B cell (primary cell): ENCODE data around the gene FLYWCH2. TPM values are rescaled to one million over a fixed set of nuclear protein-coding genes. Genes with fewer than 3 reads are reported as not detected.

Experiments
- ATAC-seq: fragments of 200-7000 bp; cut with Tn5 transposase; one replicate; pipeline ENCODE4 v1.10.0; 2021; ENCODE audit warnings: low read depth, mild to moderate bottlenecking, moderate number of reproducible peaks, moderate library complexity
- CTCF ChIA-PET: fragments of 350-600 bp; sonication (Branson Sonifier 250); formaldehyde crosslinking; loops from one replicate; lab custom pipeline; 2021; ENCODE audit warnings: antibody characterized with exemption, inconsistent platforms; lab: Charles Lee
- POLR2A ChIA-PET: fragments of 350-600 bp; sonication (Branson Sonifier 250); formaldehyde crosslinking; loops from one replicate; lab custom pipeline; 2021; ENCODE audit warnings: antibody characterized with exemption; lab: Charles Lee
- DNase-seq: peaks from one replicate; pipeline ENCODE4 v3.0.0; 2013
- H2AFZ ChIP-seq: 2 replicates; pipeline ENCODE4 v1.6.1; 2012; ENCODE audit warnings: mild to moderate bottlenecking, low read depth, low read length; ENCODE audit not compliant: insufficient read depth, poor library complexity, severe bottlenecking
- H3K27ac ChIP-seq, 2 donors: 1 replicate in 1 of 2; 2 replicates in 1 of 2; pipeline ENCODE4 v1.5.1; 2012 to 2013; ENCODE audit warnings: low read length in 2 of 2, mild to moderate bottlenecking in 2 of 2, moderate library complexity in 1 of 2
- H3K27me3 ChIP-seq, 4 experiments: fragments of 200-600 bp in 1 of 4; sonication (generic) in 1 of 4; replicated peaks in 1 of 4; 1 replicate in 2 of 4; 2 replicates in 2 of 4; pipeline versions ENCODE4 v1.6.1 to v1.7.0; 2013 to 2016; ENCODE audit warnings: low read length in 3 of 4, mild to moderate bottlenecking in 2 of 4, mixed read lengths in 1 of 4, moderate library complexity in 1 of 4; ENCODE audit not compliant: insufficient read depth in 4 of 4, control insufficient read depth in 3 of 4; ENCODE audit errors: control extremely low read depth in 1 of 4
- H3K36me3 ChIP-seq, 2 experiments: replicated peaks in 1 of 2; 1 replicate in 1 of 2; 2 replicates in 1 of 2; pipeline versions ENCODE4 v1.6.1 to v1.7.1; 2013; ENCODE audit warnings: low read length in 1 of 2; ENCODE audit not compliant: insufficient read depth in 2 of 2, control insufficient read depth in 1 of 2; ENCODE audit errors: control extremely low read depth in 1 of 2, extremely low read depth in 1 of 2
- H3K4me1 ChIP-seq, 2 donors: fragments of 200-600 bp in 1 of 2; sonication (generic) in 1 of 2; 1 replicate in 1 of 2; 2 replicates in 1 of 2; pipeline versions ENCODE4 v1.5.1 to v1.6.1; 2013 to 2017; ENCODE audit warnings: low read length in 2 of 2; ENCODE audit not compliant: control insufficient read depth in 2 of 2, insufficient read depth in 2 of 2
- H3K4me2 ChIP-seq: replicated peaks from 2 replicates; pipeline ENCODE3; 2012; ENCODE audit warnings: mild to moderate bottlenecking, low read depth, low read length; ENCODE audit not compliant: poor library complexity, severe bottlenecking
- H3K4me3 ChIP-seq, 5 experiments: fragments of 200-600 bp in 1 of 5; sonication (generic) in 1 of 5; 1 replicate in 3 of 5; 2 replicates in 2 of 5; pipeline versions ENCODE4 v1.5.1 to v1.7.0; 2011 to 2016; ENCODE audit warnings: low read length in 4 of 5, mild to moderate bottlenecking in 4 of 5, low read depth in 2 of 5, control low read depth in 1 of 5, moderate library complexity in 1 of 5; ENCODE audit not compliant: insufficient read depth in 1 of 5; ENCODE audit errors: control extremely low read depth in 1 of 5, extremely low read depth in 1 of 5
- H3K79me2 ChIP-seq: fragments of 200-600 bp; sonication (generic); one replicate; pipeline ENCODE4 v1.6.0; 2016; ENCODE audit warnings: low read length; ENCODE audit not compliant: control insufficient read depth, insufficient read depth
- H3K9ac ChIP-seq: fragments of 200-600 bp; sonication (generic); 2 replicates; pipeline ENCODE4 v1.6.1; 2017; ENCODE audit warnings: mild to moderate bottlenecking, low read length, moderate library complexity
- H3K9me3 ChIP-seq, 3 donors: one replicate each; pipeline versions ENCODE4 v1.6.1 to v1.7.1; 2013; ENCODE audit warnings: low read length in 2 of 3; ENCODE audit not compliant: control insufficient read depth in 2 of 3, insufficient read depth in 1 of 3; ENCODE audit errors: control extremely low read depth in 1 of 3
- H4K20me1 ChIP-seq: 2 replicates; pipeline ENCODE4 v1.6.0; 2012; ENCODE audit warnings: mild to moderate bottlenecking, low read length; ENCODE audit not compliant: insufficient read depth, control insufficient read depth, poor library complexity, severe bottlenecking
- H3K27ac Mint-ChIP-seq: one replicate; pipeline ENCODE4 v1.8.0; 2021; ENCODE audit warnings: mixed read lengths
- H3K27me3 Mint-ChIP-seq: one replicate; pipeline ENCODE4 v1.8.0; 2021; ENCODE audit warnings: mixed read lengths
- H3K4me1 Mint-ChIP-seq: one replicate; pipeline ENCODE4 v1.8.0; 2021; ENCODE audit warnings: mixed read lengths
- H3K4me3 Mint-ChIP-seq: one replicate; pipeline ENCODE4 v1.8.0; 2021; ENCODE audit warnings: mixed read lengths
- H3K9me3 Mint-ChIP-seq: one replicate; pipeline ENCODE4 v1.8.0; 2022; ENCODE audit warnings: mixed read lengths; ENCODE audit not compliant: insufficient read depth
- EZH2 ChIP-seq: IDR thresholded peaks from 2 replicates; pipeline ENCODE4 v1.6.1; 2012; ENCODE audit warnings: borderline replicate concordance, low read depth, mild to moderate bottlenecking, moderate library complexity, low read length; ENCODE audit not compliant: insufficient read depth, poor library complexity, severe bottlenecking
- WGBS: methylation state at CpG from one replicate; pipeline ENCODE4 v1.1.5; 2013; ENCODE audit warnings: missing lambda C conversion rate; ENCODE audit not compliant: insufficient coverage; 5-methylcytosine and 5-hydroxymethylcytosine counted together
- intact Hi-C: fragments of 100-400 bp; cut with micrococcal nuclease; formaldehyde crosslinking; loops from one replicate; pipeline ENCODE4 v1.10.0; 2022
- polyA plus RNA-seq: library from polyadenylated mRNA; depleted of rRNA; stranded (reverse); fragments of >200 nt; gene quantifications from 2 replicates; pipeline ENCODE4 v1.2.3, GENCODE V29; 2012
- total RNA-seq, 2 donors: library from RNA; stranded (reverse); fragments of 120-200 nt in 1 of 2; gene quantifications; 1 replicate in 1 of 2; 2 replicates in 1 of 2; pipeline versions ENCODE4 v1.2.3 to v1.2.4, GENCODE V29; 2013 to 2022
- TF ChIP-seq, protein P1 (sequence below): fragments of 200-600 bp; IDR thresholded peaks from one replicate; pipeline ENCODE4 v1.8.0; 2022; ENCODE audit warnings: antibody characterized with exemption, mild to moderate bottlenecking

Gene FLYWCH2
- total and polyA plus RNA-seq, 2 donors (not counting 1 experiment from before 2014, with no cell fraction given): 22.3 to 24.1 TPM

- Histone ChIP-seq H4K20me1 (no peaks in the 10 kb centered on the region), H3K36me3 (no peaks in the 10 kb centered on the region), H3K79me2 (no peaks in the 10 kb centered on the region), H3K4me2 (no peak overlapping the region), H3K9me3 (peaks cover 0 to 20% (median 0%) of the 10 kb centered on the region in 3 donors), H3K27me3 (peaks cover 0 to 38% (median 14%) of the 10 kb centered on the region in 4 experiments), H3K4me1 (peaks cover 13 to 14% of the 10 kb centered on the region in 2 donors), H3K4me3 (no peak overlapping the region), H2AFZ (no peak overlapping the region), H3K27ac (no peak overlapping the region), H3K9ac (no peak overlapping the region)
- no peak for TF ChIP-seq EZH2
- ChIA-PET CTCF (no interaction called here), POLR2A (no interaction called here)
- WGBS: 73% methylated on average over 3 of the region's 8 CpGs
- peaks cover 4% of the 10 kb centered on the region for H3K4me1 Mint-ChIP-seq
- intact Hi-C loops: loop anchor here (10.0 kb wide), 1 partner anchor 86 kb away; the partner anchor contains the start of gene ELOB
- H3K27me3 Mint-ChIP-seq: peaks cover 26% of the 10 kb centered on the region
- ATAC-seq (no peak), DNase-seq (no peak)
- H3K9me3 Mint-ChIP-seq: no peaks in the 10 kb centered on the region
- H3K4me3 Mint-ChIP-seq: no peak overlapping the region
- no peak overlapping the region for H3K27ac Mint-ChIP-seq
These were observed 22.0 kb upstream of the FLYWCH2 start for GRCh38 chr16:2860826-2861567.

DNA sequence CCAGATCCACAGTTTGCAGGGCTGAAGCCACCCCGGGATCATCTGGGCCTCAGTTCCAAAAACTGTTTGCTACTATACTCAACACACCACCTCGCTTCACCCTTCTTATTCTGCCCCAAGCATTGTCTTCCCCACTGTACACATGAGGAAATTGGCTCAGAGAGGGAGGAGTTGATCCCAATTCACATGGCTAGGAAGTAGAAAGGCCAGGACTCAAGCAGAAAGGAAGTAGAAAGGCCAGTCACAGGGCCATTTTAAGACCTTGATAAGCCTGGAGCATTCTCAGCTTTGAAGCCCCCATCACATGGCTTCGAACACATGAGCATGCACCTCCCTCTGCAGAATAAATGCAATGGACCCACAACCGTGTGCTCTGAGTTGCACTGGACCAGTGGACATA is 17.4 kb upstream of the FLYWCH2 start:
- intact Hi-C loops: loop anchor here (5.0 to 10.0 kb wide), 2 partner anchors 91 to 193 kb away; partner anchors contain the start of gene ELOB

More for the DNA sequence above, 17.4 kb upstream of the FLYWCH2 start:
- H3K9ac ChIP-seq: no peak overlapping the region
- ChIA-PET POLR2A (no interaction called here), CTCF (interaction anchor here (0.7 to 1.8 kb wide), 2 partner anchors 10 to 62 kb away, joined by 3 to 5 read pairs; no protein-coding TSS in a partner anchor)
- no peaks in the 10 kb centered on the region for H3K79me2 ChIP-seq
- ATAC-seq (no peak), DNase-seq (no peak)
- Mint-ChIP-seq H3K4me3 (no peak overlapping the region), H3K27ac (no peak overlapping the region), H3K9me3 (no peaks in the 10 kb centered on the region), H3K4me1 (peaks cover 9% of the 10 kb centered on the region), H3K27me3 (peaks cover 15% of the 10 kb centered on the region)
- H3K27me3 ChIP-seq: peaks cover 0 to 3% (median 1%) of the 10 kb centered on the region in 4 experiments
- peaks cover 0 to 10% of the 10 kb centered on the region in 2 donors for H3K4me1 ChIP-seq
- H3K27ac ChIP-seq: no peak overlapping the region
- H3K36me3 ChIP-seq: no peaks in the 10 kb centered on the region
- no peak overlapping the region for H3K4me3 ChIP-seq
- H4K20me1 ChIP-seq: no peaks in the 10 kb centered on the region
- H3K4me2 ChIP-seq: no peak overlapping the region
- TF ChIP-seq EZH2: no peak
- TF ChIP-seq, protein P1, sequence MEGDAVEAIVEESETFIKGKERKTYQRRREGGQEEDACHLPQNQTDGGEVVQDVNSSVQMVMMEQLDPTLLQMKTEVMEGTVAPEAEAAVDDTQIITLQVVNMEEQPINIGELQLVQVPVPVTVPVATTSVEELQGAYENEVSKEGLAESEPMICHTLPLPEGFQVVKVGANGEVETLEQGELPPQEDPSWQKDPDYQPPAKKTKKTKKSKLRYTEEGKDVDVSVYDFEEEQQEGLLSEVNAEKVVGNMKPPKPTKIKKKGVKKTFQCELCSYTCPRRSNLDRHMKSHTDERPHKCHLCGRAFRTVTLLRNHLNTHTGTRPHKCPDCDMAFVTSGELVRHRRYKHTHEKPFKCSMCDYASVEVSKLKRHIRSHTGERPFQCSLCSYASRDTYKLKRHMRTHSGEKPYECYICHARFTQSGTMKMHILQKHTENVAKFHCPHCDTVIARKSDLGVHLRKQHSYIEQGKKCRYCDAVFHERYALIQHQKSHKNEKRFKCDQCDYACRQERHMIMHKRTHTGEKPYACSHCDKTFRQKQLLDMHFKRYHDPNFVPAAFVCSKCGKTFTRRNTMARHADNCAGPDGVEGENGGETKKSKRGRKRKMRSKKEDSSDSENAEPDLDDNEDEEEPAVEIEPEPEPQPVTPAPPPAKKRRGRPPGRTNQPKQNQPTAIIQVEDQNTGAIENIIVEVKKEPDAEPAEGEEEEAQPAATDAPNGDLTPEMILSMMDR: no peak
- peaks cover 0 to 5% (median 0%) of the 10 kb centered on the region in 3 donors for H3K9me3 ChIP-seq
- H2AFZ ChIP-seq: no peak overlapping the region
- 80% methylated on average over 1 of the region's 4 CpGs for WGBS
